ENCODE data around the gene CIT. TPM values are rescaled to one million over a fixed set of nuclear protein-coding genes. Genes with fewer than 3 reads are reported as not detected.

CIT gene
- total RNA-seq, 1 donor from 2014 or later: 98.5 TPM

DNA sequence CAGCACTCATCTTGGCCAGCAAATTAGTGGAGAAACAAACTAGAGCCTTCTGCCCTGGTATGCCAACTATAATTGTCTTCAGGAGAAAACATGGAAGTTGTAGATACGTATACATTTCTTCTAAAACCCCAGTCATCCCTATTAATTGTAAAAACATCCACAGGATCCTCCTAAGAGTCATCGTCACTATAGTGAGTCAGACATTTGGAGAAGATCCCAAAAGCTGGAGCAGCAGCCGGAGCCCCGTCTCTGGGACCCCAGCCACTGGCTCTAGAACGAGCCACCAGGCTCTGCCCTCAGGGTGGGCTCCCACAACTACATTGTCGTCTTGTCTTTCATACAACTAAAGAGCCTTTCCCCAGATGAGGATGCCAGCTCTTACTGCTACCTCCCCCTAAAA is 193.7 kb downstream of the CIT start:
- Histone ChIP-seq H3K27me3 (no peaks in the 10 kb centered on the region), H3K36me3 (no peaks in the 10 kb centered on the region), H3K9ac (no peak overlapping the region), H3K9me3 (ENCODE audit: low read depth) (no peaks in the 10 kb centered on the region), H3K27ac (no peak overlapping the region), H3K4me3 (no peak overlapping the region), H4K20me1 (ENCODE audit: low read depth) (peaks cover 11% of the 10 kb centered on the region), H2AFZ (replicated peaks) (no peak overlapping the region), H3K4me2 (no peak overlapping the region), H3K4me1 (peaks cover 12% of the 10 kb centered on the region), H3K79me2 (ENCODE audit: low read depth) (no peaks in the 10 kb centered on the region), H3F3A (ENCODE audit: low read depth) (peaks cover 22% of the 10 kb centered on the region)
- Mint-ChIP-seq H3K4me3 (no peak overlapping the region), H3K36me3 (peaks cover 33% of the 10 kb centered on the region), H3K4me1 (peaks cover 5% of the 10 kb centered on the region), H3K27ac (no peak overlapping the region), H3K27me3 (ENCODE audit: insufficient read depth, low read depth) (no peaks in the 10 kb centered on the region), H3K9me3 (no peaks in the 10 kb centered on the region)
- TF ChIP-seq EZH2phosphoT487 (IDR thresholded peaks at IDR 0.05) (no peak), EZH2 (IDR thresholded peaks at IDR 0.05) (no peak)
- TF ChIP-seq, protein P1, sequence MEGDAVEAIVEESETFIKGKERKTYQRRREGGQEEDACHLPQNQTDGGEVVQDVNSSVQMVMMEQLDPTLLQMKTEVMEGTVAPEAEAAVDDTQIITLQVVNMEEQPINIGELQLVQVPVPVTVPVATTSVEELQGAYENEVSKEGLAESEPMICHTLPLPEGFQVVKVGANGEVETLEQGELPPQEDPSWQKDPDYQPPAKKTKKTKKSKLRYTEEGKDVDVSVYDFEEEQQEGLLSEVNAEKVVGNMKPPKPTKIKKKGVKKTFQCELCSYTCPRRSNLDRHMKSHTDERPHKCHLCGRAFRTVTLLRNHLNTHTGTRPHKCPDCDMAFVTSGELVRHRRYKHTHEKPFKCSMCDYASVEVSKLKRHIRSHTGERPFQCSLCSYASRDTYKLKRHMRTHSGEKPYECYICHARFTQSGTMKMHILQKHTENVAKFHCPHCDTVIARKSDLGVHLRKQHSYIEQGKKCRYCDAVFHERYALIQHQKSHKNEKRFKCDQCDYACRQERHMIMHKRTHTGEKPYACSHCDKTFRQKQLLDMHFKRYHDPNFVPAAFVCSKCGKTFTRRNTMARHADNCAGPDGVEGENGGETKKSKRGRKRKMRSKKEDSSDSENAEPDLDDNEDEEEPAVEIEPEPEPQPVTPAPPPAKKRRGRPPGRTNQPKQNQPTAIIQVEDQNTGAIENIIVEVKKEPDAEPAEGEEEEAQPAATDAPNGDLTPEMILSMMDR (IDR thresholded peaks at IDR 0.05): no peak
- DNase-seq (ENCODE audit: low spot score): no peak

DNA sequence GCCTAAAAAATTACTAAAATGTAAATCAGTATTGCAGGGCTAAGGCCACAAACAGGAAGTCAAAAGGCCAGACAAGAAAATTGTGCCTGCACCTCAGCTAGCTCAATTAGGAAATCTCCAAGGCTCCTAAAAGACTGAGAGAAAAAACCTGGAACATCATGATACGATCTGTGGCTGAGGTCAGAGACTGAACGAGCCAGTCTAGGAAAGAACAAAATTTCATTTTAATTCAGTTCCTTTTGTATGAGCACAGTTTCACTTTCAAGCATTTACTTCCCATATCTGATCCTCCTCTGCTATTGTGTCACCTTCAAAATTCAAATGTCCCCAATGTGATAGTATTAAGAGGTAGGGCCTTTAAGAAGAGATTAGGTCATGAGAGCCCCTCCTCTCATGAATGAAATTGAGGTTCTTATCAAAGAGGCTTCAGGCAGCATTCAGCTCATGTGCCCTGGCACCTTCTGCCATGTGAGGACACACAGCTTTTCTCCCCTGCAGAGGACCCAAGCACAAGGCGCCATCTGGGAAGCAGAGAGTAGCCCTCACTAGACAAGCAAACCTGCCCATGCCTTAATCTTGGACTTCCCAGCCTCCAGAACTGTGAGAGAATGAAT is 194.4 kb downstream of the CIT start:
- Histone ChIP-seq H3K27me3 (no peaks in the 10 kb centered on the region), H2AFZ (replicated peaks) (no peak overlapping the region), H3K27ac (peak overlapping the region; percentile 9), H3K79me2 (ENCODE audit: low read depth) (no peaks in the 10 kb centered on the region), H3K4me2 (no peak overlapping the region), H4K20me1 (ENCODE audit: low read depth) (peaks cover 14% of the 10 kb centered on the region), H3K4me1 (peaks cover 19% of the 10 kb centered on the region), H3K4me3 (no peak overlapping the region), H3K9me3 (ENCODE audit: low read depth) (no peaks in the 10 kb centered on the region), H3K36me3 (peaks cover 4% of the 10 kb centered on the region), H3F3A (ENCODE audit: low read depth) (peaks cover 28% of the 10 kb centered on the region), H3K9ac (no peak overlapping the region)
- Mint-ChIP-seq H3K4me3 (no peak overlapping the region), H3K27ac (no peak overlapping the region), H3K36me3 (peaks cover 38% of the 10 kb centered on the region), H3K27me3 (ENCODE audit: insufficient read depth, low read depth) (no peaks in the 10 kb centered on the region), H3K4me1 (peaks cover 7% of the 10 kb centered on the region), H3K9me3 (no peaks in the 10 kb centered on the region)
- DNase-seq (ENCODE audit: low spot score): no peak
- no peak for TF ChIP-seq EZH2 (IDR thresholded peaks at IDR 0.05)
- TF ChIP-seq, protein P1 (IDR thresholded peaks at IDR 0.05): no peak
- no peak for TF ChIP-seq EZH2phosphoT487 (IDR thresholded peaks at IDR 0.05)

DNA sequence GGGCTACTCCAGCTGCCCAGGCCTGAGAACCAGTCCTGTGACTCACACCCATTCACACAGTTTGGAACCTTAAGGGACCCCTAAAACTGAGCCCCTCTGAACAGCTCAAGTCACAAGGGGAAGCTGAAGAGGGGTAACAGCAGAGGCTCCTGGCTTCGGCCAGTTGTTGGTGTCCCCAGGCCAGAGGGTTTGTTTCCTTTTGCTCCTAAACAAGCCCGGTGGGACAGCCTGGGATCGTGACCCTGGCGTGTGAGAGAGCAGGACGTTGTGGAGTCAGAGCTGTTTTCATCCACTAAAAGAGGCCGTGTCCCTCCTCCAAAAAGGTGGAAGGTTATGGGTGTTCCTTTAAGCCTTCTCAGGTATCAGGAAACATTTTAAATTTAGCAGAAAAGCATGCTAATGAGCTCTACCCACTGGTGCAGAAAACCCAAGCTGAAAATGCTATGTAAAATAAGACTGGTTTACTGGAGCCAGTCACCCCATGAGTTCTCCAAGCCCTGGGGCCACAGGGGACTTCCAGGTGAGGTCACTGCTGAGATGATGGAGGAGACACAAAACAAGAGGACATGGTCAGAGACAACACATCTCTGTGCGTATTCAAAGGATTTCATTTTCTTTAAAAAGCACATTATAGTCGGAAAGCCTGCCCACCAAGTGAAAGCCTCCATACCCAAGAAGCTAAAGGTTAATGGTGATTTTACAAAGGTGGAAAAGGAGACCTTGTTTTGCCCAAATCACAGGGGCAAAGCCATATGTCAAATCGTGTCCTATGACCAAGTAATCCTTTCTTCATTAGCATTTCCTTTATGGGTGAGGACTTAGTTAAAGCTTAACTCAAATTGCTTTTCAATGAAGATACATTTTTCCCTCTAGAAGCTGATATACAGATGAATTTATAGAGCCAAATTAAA is 195.1 kb downstream of the CIT start:
- Histone ChIP-seq H3K9me3 (ENCODE audit: low read depth) (no peaks in the 10 kb centered on the region), H3K4me2 (no peak overlapping the region), H4K20me1 (ENCODE audit: low read depth) (peaks cover 14% of the 10 kb centered on the region), H3K36me3 (peaks cover 8% of the 10 kb centered on the region), H2AFZ (replicated peaks) (no peak overlapping the region), H3K27me3 (no peaks in the 10 kb centered on the region), H3K9ac (no peak overlapping the region), H3F3A (ENCODE audit: low read depth) (peaks cover 32% of the 10 kb centered on the region), H3K79me2 (ENCODE audit: low read depth) (no peaks in the 10 kb centered on the region), H3K4me1 (peaks cover 19% of the 10 kb centered on the region), H3K27ac (peak overlapping the region; percentile 9), H3K4me3 (no peak overlapping the region)
- TF ChIP-seq EZH2phosphoT487 (IDR thresholded peaks at IDR 0.05): no peak
- no peak for TF ChIP-seq EZH2 (IDR thresholded peaks at IDR 0.05)
- TF ChIP-seq, protein P1 (IDR thresholded peaks at IDR 0.05): no peak
- DNase-seq (ENCODE audit: low spot score): no peak
- Mint-ChIP-seq H3K36me3 (peaks cover 34% of the 10 kb centered on the region), H3K4me1 (peaks cover 7% of the 10 kb centered on the region), H3K9me3 (no peaks in the 10 kb centered on the region), H3K27ac (no peak overlapping the region), H3K4me3 (no peak overlapping the region), H3K27me3 (ENCODE audit: insufficient read depth, low read depth) (no peaks in the 10 kb centered on the region)

Measured in neural progenitor cell (in vitro differentiated cells).